COLO668 (cell line): ENCODE results near the gene ARHGAP9.

Experiments
- DNase-seq: peaks from one replicate; lab custom pipeline; 2025; ENCODE audit not compliant: unreplicated experiment; lab: John Stamatoyannopoulos, UW

The ARHGAP9 gene

GRCh38 chr12:57479376-57480115 is at the start of gene ARHGAP9:
TSS of gene ARHGAP9 (minus strand) at chr12:57479866. CDS start at chr12:57479406, 460 bp downstream.
- DNase-seq, result no peak

GRCh38 chr12:57528831-57529555 is 49.3 kb upstream of the ARHGAP9 start:
- DNase-seq, result no peak

- no peak for DNase-seq
These were observed 48.5 kb upstream of the ARHGAP9 start for GRCh38 chr12:57528176-57528575.

GRCh38 chr12:57527184-57527583 is 47.5 kb upstream of the ARHGAP9 start:
- no peak for DNase-seq

- DNase-seq, result no peak
These were observed 46.9 kb upstream of the ARHGAP9 start for GRCh38 chr12:57526477-57527126.

DNA sequence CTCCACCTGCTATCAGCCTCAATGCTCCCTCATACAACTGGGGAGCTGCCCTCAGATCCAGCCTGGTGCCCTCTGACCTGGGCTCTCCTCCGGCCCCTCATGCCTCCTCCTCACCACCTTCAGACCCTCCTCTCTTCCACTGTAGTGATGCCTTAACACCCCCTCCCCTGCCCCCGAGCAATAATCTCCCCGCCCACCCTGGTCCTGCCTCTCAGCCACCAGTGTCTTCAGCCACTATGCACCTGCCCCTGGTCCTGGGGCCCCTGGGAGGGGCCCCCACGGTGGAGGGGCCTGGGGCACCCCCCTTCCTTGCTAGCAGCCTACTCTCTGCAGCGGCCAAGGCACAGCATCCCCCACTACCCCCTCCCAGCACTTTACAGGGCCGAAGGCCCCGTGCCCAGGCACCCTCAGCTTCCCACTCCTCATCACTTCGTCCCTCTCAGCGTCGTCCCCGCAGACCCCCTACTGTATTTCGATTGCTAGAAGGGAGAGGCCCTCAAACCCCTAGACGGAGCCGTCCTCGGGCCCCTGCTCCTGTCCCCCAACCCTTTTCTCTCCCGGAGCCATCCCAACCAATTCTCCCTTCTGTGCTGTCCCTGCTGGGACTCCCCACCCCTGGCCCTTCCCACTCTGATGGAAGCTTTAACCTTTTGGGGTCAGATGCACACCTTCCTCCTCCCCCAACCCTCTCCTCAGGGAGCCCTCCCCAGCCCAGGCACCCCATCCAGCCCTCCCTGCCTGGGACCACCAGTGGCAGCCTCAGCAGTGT is 46.1 kb upstream of the ARHGAP9 start:
- DNase-seq, result no peak

GRCh38 chr12:57524814-57525614 is 45.3 kb upstream of the ARHGAP9 start:
- DNase-seq, result no peak

DNA sequence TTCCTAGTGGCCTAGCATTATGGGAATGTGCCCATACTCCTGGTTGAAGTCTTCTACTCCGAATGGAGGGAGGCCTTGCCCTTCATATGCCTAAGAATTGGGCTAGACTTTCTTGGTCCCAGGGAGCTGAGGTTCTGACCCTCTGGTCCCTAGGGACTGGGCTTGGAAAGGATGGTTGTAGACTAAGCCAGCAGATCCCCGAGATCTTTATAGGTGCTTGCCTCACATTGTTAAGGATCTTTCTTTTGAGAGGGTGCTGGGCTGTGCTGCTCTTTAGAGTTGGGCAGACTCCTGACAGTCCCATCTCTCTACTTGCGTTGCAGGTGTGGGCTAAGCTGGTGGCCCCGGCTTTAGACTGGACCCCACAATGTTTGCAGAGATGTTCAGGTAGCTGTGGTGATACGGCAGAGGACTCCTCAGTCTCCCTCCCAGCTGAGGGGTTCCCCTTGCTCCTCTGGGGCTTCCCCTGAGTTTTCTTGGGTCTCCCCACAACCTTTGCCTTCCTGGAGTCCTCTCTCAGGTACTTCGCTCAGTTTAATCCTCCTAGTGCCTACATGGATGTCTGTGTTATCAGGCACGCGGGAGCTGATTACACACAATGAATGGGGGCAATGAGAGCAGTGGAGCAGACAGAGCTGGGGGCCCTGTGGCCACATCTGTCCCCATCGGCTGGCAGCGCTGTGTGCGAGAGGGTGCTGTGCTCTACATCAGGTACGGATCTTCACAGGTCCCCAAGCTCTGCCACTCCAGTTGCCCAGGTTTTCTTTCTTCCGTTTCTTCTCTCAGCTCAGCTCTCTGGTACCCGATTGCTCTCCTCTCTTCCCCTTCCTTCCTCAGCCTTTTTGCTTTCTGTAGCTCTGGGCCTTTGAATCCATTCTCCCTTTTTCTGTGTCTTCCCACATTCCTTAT is 44.3 kb upstream of the ARHGAP9 start:
- no peak for DNase-seq

DNA sequence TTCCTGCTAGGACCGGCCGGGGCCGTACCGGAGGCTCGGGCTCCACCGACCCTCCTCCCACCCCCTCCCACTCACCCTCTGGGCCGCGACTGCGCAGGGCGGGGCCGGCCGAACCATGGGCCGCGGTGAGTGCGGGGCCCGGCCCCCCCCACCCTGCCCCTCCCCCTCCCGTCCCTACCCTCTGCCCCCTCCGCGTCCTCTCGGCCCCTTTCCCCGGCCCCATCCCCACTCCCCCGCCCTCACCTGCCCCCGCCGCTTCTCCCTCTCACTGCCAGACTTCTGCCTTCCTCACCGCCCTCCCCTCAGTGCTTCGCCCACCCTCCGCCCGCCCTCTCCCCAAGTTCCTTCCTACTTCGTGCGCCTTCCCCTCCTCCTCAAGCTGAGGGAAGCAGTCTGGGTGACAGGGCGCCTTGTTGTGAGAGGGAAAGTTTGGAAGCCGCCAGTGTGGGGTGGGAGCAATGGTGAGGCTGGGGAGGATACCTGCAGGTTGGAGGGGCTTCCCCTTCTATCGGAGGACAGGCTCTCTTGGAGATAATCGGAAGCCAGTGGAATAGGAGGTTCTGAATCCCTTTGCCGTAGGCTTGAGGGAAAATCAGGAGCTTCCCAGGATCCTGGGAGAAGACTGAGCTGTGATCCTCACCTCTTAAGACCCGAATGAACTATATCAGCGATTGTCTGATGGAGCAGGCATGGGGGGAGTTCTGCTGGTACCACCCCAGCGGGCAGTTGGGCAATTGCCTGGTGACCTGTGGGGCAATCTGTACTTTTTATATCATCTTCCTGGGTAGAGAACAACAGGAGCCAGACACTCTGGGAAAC is 43.4 kb upstream of the ARHGAP9 start:
- DNase-seq, result no peak

- DNase-seq, result peak; percentile 94
These were observed 42.6 kb upstream of the ARHGAP9 start, which contains the start of gene MBD6 for GRCh38 chr12:57522011-57522886. TSS of gene MBD6 (plus strand) at chr12:57522824. CDS start at chr12:57524304, 1,480 bp downstream.

GRCh38 chr12:57521525-57522010 is 41.9 kb upstream of the ARHGAP9 start:
- DNase-seq, result peak; percentile 44

- peak; percentile 97 for DNase-seq
These were observed 40.6 kb upstream of the ARHGAP9 start, which contains the start of gene DDIT3 for GRCh38 chr12:57520053-57520818. TSS of gene DDIT3 (minus strand) at chr12:57520514. CDS start at chr12:57517406, 3,108 bp downstream.

GRCh38 chr12:57519796-57520052 is 40.1 kb upstream of the ARHGAP9 start:
- peak; percentile 34 for DNase-seq

DNA sequence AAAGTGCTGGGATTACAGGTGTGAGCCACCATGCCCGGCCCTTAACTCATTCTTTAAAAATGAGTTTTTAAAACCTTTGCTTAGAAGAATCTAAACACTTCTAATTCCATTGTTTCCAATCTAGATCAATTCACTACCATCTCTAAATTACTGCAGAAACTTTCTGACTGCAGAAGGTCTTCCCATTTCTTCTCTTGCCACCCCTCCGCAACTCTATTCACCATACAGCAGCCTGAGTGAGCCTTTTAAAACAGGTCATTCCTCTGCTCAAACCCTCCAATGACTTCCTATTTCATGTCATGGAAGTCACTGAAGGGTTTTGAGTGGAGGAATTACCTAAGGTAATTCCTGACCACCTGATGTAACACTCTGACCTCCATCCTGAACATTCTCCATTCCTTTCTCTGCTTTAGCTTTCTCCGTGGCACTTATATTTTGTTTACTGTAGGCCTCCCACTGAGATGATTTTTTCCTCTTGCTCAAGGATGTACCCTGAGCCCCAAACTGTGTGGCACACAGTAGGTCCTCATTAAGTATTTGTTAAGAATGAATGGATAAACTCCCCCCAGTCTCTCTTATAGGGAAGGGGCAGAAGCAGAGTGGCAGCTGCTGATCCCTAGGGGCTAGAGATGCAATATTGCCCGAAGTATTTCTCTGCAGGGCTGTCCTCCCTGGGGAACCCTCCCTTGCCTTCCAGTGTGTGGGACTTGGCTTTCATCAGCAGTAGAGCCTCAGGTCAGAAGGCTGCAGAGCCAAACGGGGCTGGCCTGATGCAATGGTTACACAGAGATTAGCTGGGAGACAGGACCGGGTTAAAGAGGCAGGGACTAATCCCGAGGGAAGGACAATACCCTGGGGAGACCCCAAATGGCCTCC is 39.5 kb upstream of the ARHGAP9 start:
- DNase-seq, result peak; percentile 13

DNA sequence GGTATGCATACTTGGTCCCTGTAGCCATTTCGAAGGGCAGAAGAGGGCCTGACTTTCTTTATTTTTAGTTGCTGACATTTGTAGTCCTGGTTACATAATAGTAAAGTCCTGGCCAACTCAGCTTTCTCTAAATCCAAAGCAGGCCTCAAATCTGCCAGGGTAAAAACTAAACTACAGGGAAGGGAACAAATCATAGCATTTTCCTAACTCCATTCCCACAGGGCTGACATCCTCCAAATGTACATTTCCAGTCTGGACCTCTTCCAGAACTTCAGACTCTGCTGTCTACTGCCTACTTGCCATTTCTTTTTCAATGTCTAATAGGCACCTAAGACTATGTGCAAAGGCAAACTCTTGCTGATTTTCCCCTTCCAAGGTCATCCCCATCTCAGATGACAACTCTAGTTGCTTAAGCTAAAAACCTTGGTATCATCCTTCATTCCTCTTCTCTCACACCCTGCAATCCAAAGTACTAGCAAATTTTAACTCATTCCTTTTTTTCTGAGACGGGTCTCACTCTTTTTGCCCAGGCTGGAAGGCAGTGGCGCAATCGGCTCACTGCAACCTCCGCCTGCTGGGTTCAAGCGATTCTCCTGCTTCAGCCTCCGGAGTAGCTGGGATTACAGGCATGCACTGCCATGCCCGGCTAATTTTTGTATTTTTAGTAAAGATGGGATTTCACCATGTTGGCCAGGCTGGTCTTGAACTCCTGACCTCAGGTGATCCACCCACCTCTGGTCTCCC is 38.7 kb upstream of the ARHGAP9 start:
- no peak for DNase-seq
